GM21786 (cell line): ENCODE data around the gene OPHN1.
"Not testable (repeated sequence)": the region's sequence is repeated elsewhere in the genome, so short reads cannot be mapped to it uniquely, and the experiment has no call there.

Source experiments
- ATAC-seq: cut with Tn5 transposase; IDR thresholded peaks from one replicate; pipeline ENCODE4 v1.9.1; 2021; ENCODE audit not compliant: unreplicated experiment

Gene OPHN1

DNA sequence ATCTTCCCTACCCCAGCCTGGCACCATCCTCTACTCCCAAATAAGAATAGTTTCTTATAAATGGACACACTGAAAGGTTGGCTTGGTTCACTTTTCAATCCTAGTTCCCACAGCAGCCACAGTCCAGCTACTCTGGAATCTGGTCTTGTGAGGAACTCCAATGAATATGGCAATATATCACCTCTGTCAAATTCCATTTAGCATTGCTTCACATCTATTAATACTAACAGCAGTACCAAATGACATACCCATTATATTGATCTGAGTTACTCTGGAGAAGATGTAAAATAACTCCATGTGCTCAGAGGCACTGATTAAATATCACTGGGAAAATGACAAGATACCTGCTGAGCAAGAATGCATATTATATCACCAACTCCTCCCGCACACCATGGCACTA is 8.6 kb downstream of the OPHN1 start:
- ATAC-seq, result no peak

DNA sequence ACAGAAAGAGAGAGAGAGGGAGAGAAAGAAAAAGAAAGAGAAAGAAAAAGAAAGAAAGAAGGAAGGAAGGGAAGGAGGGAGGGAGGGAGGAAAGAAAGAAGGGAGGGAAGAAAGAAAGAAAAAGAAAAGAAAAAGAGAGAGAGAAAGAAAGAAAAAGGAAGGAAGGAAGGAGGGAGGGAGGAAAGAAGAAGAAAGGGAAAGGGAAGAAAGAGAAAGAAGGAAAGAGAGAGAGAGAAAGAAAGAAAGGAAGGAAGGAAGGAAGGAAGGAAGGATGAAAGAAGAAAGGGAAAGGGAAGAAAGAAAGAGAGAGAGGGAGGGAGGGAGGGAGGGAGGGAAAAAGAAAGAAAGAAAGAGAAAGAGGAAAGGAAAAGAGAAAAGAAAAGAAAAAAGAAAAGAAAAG is 10.8 kb downstream of the OPHN1 start:
- no peak for ATAC-seq

DNA sequence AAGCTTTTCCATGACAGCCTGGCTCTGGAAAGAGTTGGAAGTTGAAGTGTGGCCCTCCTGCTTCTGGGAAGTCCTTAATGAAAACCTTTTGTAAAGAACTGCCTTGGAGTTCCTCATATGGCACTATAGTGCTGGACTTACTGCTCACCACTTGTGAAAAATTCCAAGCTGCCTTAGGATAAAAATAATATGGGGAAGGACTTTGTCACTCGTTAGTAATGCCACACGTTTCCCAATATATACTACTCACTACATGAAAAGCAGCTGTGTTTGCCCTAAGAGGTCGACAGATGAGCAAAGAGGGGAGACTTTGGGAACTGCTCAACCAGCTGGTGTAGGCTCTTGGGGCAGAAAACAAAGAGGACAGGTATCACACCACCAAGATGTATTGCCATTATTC is 11.7 kb downstream of the OPHN1 start:
- ATAC-seq, result no peak

DNA sequence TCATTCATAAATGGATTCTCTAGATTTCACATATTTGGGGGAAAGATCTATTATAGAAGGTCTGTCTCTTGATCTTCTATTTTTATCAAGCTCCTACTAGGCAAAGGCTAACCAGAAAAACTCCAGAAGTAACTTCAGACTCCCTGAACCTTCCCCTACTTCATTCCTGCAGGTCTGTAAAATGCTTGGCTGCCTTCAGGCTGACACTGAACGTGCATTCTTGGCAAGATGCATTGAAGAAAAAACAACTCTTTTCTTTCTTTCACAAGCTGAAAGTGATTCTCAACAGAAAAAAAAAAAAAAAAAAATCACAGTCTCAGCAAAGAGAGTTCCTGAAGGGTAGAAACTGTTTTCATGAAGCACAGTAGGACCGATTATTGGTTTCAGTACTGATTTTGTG is 12.7 kb downstream of the OPHN1 start:
- ATAC-seq, result no peak

DNA sequence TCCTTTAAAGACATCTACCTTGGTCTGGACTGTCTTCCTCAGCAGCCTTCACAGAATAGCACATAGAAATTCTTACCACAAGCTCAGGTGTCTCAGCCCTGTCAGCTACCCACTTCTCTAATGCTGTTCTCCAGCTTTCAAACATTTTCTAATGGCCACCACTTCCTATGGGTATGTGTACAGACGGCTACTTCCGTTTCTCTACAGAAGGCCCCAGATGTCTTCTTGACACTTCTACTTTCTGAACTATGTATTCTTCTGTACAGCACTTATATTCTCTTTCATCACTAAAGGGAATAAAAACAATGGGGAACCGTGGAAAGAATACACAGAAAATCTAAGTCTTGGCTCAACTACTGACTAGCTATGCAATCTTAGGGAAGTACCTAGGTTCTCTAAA is 13.3 kb downstream of the OPHN1 start:
- ATAC-seq, result no peak

DNA sequence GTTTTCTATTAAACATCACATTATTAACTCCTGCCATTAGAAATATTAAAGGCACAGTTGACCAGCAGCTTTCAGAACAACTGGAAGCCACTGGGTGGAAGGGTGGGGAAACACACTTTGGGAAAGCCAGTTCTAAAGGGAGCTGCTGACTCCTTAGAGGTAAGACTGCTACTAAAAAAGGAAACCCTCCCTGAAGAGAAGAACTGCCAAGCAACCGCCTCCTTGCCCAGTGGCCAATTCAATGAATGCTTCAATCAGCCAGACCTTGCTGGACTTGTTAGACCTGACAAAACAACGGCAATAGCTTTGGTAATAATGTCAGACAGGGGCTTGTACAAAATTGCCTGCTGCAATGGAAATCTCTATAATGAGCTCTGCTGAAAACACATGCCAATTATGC is 15.6 kb downstream of the OPHN1 start:
- no peak for ATAC-seq

DNA sequence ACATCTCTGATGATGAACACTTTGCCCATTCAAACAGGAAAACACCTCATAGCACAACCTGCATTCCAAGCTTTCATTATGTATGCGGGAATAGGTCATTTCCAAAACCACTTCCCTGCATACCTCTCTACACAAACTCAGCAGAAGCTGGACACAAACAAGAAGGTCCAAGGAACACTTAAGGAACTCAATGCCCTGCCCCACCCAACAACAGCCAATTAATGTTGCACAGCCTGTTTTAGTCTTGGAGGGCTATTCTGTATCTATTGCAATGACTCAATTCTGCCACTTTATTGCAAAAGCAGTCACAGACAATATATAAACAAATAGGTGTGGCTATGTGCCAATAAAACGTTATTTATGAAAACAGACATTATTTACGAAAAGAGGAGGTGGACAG is 16.7 kb downstream of the OPHN1 start:
- no peak for ATAC-seq

DNA sequence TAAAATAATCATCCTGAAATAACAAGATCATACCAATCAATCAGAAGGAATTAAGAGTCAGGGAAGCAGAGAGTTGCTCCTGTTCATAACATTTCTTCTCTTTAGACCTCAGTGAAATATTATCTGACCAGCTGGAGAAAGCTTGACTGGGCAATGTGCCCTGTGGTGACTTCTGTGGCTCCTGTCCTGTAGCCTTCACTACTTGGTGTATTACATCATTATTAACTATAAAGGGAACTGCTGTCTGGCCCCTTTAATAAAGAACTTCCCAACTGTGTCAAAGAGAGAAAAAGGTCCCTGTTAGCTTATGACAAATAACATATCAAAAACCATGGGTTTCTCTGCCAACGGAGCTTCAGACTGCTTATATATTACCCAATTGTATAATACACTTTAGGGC is 18.0 kb downstream of the OPHN1 start:
- no peak for ATAC-seq

DNA sequence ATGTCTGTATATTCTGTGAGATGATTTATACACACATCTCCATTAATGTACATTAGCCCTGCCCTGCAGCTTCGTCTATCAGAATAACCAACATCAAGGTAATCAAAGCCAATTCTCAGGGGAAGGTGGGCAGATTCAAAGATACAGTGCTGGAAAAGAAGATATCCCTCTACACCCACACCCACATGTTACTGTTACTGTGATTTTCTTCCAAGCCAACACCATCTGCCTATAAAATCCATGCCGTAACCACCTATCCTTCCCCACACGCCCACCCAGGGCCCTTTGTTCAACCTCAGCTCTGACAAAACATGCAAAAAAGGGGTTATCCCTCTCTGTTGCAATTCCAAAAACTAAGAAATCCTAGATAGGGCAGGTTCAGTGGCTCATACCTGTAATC is 20.0 kb downstream of the OPHN1 start:
- no peak for ATAC-seq

DNA sequence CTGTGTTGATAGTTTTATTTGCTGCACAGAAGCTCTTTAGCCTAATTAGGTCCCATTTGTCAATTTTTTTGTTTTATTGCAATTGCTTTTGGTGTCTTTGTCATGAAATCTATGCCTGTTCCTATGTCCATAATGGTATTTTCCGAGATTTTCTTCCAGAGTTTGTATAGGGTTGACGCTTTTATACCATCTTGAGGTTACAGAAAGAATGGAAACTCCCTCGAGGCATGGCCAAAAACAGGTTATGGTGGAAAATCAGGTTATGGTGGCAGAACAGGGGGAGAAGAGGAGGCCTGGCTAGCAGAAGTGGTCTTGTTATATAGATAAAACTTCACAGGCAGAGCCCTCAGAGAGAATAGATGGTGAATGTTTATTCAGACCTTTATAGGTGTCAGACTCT is 21.6 kb downstream of the OPHN1 start:
- ATAC-seq, result no peak

DNA sequence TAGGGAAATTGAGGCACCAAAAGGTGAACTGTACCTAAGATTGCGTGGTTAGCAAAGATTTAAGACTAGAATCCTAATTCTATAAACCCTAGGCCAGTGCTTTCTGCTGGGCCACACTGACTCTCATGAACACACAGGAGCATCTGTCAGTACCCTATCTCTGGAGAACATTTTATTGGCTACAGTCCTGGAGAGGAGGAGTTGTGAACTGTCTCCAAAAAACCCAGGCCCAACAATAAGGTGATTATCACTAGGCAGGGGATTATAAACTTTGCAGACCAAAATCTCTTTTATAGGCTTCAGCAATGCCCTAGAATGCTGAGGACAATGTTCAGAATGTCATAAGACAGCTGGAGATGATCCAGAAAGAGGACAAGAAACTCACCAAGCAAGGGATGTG is 24.1 kb downstream of the OPHN1 start:
- ATAC-seq, result no peak

DNA sequence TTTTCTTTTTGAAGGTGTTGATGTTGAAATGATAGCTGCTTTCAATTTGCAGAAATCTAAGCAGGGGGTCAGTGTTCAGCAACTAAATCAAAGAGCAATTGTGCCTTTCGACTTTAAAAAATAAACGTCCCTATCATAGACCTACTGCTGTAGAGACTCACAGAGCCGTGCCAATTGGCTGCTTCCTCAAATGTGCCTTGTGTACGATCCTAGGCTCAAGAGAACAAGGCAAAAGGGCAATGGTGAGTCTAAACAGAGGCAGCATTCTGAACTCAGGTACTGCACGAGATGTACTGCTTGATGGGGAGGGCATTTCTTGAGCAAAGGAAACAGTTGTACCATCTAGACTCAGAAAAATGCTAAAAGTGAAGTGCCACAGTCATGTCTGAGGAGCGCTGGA is 29.8 kb downstream of the OPHN1 start:
- no peak for ATAC-seq

DNA sequence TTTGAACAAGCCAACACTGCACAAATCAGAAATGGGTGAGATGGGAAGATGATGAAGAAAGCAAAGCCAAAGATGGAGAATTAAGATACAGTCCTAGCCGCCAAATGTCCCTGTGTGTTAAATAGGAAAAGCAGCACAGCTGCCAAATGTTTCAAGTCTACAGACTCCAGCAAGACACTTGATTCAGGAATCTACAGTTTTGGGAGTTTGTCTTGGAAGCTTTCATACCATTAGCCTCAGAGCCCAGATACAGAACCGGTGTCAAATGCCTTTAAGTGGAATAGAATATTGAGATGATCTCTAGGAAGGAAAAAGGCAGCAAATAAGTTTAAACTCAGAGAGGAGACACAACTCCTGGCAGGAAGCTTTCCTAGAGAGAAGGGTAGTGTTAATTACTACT is 30.3 kb downstream of the OPHN1 start:
- ATAC-seq, result no peak

DNA sequence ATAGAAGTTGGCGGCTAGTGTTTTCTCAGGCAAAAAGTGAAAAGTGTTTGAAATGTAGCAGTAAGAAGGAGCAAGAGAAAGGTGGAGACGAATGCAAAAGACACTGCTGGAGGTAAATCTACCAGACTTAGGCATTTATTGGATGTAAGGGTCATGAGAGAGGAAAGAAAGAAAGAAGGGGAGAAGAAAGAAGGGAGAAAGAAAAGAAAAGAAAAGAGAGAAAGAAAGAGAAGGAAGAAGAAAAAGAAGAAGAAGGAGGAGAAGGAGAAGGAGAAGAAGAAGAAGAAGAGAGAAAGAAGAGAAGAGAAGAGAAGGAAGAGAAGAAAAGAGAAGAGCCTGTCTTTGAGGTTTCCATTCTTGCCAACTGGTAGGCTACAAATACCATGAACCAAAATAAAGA is 31.2 kb downstream of the OPHN1 start:
- no peak for ATAC-seq

DNA sequence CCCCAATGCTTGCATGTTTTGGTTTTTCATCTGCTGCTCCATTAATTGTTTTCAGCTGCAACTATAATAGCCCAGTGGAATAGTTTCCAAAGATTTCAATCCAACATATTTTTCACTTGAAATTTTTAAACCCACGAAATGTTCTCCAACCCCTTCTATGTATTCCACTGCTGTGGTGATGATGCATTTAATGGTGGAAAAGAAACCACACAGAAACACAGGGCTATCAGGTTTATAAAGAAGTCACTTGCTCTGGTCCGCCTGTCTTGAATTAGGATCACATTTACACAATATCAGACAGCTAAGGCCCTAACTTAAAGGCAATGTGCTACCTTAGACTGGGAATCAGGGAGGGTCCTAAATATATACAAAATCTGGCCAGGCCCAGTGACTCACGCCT is 35.0 kb downstream of the OPHN1 start:
- ATAC-seq, result no peak

DNA sequence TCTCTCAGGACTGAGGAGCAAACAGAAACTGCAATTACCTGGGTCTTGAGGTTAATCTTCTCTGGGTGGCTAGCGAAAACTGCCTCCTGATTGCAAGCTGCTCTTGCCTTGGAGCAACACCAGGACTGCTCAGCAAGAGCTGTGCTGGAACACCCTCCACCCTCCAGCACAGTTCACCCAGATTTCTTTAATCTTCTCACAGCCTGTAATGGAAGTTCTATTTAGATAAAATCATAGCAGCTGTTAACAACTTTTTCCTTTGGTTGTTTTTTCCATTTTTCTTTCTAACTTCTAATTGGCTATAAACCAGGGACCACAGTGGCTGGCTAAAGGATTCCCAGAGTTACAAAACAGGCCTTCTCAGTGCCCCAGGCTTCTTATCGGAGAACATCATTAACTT is 36.3 kb downstream of the OPHN1 start:
- no peak for ATAC-seq

DNA sequence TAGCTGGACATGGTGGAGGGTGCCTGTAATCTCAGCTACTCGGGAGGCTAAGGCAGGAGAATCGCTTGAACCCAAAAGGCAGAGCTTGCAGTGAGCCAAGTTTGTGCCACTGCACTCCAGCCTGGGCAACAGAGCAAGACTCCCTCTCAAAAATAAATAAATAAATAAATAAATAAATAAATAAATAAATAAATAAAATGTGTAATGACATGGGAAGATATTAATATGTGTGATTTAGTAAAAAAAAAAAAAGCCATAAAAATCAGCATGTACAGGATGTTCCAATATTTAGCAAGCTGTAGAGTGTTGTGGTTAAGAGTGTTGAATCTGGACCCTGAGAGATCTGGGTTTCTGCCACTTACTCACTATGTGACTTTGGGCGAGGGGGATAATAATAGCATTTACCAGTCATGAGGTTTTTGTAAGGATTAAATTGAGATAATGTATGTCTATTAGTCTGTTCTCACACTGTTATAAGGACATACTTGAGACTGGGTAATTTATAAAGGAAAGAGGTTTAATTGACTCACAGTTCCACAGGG is 43.8 kb downstream of the OPHN1 start:
- ATAC-seq, result not testable (repeated sequence)

DNA sequence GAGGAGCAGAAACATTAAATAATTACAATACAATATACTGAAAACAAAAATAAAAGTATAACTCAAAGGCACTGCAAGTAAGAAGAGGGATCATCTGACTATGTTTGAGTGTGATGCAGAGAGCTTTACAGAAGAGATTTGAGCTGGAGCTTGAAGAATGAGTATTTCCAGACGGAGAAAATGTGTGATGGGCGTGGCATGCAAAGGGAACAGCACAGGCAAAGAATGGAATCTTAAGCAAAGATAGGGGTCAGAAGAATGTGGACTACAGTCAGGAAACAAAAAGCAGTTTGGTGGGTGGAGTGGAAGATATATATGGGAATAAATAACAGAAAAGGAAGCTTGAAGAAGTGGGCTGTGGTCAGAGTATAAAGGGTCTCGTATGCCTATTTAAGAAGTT is 45.5 kb downstream of the OPHN1 start:
- no peak for ATAC-seq

DNA sequence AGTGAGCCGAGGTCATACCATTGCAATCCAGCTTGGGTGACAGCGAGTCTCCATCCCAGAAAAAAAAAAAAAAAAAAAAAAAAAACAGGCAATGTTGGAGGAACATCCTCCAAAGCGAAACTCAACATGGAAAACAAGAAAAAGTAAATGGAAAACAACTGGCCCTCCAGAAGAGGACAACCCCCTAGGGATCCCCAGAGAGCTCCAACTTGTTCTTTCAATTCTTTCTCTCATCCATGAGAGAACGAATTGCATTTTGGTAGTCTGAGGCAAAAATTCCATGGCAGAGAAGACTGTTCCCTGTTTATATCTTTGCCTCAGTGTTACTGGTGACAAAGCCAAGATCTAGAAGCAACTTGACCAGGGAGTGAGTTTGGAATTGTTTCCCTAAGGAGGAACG is 49.8 kb downstream of the OPHN1 start:
- no peak for ATAC-seq

DNA sequence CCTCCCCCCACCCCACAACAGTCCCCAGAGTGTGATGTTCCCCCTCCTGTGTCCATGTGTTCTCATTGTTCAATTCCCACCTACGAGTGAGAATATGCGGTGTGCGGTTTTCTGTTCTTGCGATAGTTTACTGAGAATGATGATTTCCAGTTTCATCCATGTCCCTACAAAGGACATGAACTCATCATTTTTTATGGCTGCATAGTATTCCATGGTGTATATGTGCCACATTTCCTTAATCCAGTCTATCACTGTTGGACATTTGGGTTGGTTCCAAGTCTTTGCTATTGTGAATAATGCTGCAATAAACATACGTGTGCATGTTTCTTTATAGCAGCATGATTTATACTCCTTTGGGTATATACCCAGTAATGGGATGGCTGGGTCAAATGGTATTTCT is 55.7 kb downstream of the OPHN1 start:
- not testable (repeated sequence) for ATAC-seq

DNA sequence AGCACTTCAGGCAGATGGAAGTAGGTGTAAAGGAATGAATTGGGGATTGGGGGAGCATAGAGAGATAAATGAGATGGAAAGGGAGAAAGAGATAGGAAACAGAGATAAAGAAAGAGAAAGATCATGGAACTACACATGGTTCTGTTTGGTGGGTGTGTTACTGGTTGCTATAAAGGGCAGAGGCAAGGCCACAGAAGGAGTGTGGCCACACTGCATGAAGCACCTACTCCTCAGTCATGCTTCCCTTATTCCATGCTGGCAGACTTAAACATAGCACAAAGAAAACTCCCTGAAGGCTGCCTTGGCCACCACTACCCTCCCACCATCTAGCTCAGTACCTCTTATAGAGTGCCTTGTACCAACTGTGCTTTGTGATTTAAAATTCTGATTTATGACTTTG is 56.9 kb downstream of the OPHN1 start:
- ATAC-seq, result no peak

DNA sequence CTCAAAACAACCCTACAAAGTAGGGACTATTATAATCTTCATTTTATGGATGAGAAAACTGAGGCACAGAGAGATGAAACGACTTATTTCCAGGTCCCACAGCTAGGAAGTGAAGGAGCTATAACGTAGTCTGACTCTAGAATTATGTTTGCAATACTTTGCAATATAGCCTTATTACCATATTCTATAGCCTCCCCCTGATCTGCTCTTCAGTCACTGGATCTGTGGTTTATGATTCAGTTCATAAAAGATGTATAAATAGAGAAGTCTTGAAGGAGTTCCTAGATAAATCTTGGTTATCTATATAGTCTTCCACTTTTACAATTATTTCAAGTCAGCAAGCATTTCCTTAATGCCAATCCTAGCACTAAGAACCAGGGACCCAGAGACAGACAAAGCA is 57.5 kb downstream of the OPHN1 start:
- no peak for ATAC-seq

DNA sequence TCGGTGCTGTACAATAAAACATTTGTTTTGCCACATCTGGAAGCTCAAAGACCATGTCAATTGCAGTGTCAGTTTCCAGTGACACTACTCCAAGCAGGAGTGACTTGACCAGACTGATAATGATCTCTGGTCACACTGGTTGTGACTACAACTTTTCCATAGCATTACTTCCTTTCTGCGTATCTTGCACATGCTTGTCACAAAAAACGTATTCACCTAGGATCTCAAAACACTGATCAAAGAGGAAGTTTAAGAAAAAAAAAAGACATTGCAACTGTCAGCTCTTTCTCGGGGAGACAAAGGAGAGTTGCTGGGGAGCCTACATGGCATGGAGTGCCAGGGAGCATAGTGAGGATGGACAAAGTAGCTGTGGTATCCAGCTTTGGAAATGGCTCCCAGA is 60.6 kb downstream of the OPHN1 start:
- no peak for ATAC-seq

DNA sequence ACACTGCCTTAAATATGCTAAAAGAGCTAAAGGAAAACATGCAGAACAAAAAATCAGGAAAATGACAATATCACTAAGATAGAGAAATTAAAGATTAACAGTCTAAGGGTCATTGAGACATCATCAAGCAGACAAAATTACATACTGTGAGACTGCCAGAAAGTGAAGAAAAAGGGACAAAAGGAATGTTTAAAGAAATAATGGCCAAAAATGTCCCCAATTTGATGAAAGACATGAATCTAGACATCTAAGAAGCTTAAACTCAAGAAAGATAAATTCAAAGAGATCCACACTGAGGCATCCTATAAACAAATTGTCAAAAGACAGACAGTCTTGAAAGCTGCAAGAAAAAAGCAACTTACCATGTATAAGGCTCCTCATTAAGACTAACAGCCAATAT is 63.7 kb downstream of the OPHN1 start:
- no peak for ATAC-seq
